LoVo (cell line): ENCODE data around the gene ARMH1.

Experiments used
- DNase-seq: peaks from one replicate; pipeline ENCODE4 v3.0.0-alpha.2; 2016; ENCODE audit warnings: low spot score

Gene ARMH1

DNA sequence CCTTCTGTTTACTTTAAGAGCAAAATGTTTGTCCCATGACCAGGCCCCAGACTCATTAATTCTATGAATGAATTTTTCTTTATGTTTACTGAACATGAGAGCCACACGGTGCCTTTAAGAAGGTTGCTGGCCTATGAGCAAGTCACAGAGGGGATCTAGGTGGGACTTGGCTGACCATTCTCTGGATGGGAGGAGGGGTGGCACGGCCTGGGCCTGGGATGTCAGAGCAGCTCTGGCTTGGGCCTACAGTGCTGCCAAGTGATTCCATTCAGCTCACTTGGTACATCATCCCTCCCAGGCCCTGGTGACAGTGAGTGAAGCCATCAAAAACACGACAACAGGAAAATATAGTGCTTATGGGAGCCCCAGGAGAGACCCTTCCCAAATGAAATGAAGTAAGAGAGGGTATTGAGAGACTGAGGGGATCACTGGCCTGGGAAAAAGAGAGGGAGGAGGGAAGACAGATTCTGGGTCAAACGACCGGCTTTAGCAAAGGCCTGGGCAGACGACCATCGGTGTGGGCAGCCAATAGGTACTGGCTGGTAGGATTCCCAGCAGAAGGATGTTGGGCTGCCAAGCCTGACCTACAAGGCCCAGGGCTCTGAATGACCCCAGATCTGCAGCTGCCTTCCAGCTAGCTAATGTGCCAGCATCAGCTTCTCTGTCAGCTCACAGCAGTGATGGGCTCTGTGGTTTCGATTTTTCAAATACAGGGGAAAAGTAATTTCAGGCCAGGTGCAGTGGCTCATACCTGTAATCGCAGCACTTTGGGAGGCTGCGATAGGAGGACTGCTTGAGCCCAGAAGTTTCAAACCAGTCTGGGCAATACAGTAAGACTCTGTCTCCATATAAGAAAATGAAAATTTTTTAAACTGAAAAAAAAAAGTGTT, 3.5 kb upstream of the ARMH1 start:
- DNase-seq = no peak

DNA sequence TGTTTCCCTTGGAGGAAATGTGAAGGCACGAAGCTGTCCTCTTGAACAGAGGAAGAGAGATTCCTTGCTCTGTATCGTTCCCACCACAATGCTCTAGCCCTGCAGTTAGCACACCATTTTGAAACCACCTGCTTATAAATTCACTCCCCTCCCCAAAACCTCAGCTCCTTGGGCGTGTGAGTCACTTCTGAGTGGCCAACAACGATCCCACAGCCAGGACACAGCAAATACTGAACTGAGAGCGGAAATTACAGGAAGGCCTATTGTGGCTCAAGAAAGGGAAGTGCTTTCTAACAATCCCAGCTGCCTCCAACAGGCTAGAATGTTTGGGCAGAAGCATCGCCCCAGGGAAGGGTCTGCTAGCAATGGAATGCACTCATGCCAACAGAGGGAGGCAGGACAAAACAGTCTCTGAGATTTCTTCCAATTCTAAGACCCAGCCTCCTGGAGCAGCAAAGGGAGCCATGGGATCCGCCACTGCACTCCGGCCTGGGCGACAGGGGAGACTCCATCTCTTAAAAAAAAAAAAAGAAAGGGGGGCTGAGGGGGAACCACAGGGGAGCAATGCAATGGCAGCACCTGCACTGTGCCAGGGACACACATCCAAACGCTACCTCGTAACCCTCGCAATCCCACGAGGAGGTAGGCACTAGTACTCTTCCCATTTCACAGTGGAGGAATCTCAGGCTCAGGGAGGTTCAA, 2.1 kb upstream of the ARMH1 start:
- DNase-seq = no peak

DNA sequence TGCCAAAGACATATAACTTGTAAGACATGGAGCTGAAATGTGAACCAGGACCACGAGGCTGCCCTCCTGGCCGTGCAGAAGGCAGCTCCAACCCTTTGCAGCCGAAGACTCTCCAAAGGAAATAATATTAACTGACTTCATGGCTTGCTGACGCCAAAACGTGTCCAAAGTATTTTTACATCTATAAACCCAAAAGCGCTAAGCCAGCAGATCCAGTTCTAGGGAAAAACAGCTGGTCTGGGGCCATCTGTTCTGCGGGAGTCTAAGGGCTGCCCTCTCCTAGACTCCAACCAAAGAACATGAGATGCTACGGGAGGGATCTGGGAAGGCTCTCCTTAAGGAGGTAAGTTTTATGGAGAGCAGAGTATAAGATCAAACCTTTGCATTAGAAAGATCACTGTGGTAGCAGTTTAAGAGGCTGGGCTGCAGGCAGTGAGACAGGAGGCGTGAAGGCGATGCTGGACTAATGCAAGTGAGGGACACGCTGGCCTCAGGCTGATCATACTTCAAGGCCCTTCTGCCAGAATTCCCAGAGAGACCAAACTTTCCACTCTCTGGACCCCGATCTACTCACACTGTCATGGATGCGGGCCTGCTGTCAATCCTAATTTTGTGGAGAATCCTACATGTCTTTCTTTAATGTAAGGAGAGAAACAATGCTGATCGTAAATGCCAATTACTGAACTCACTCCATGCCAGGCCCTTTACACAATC, 1.4 kb upstream of the ARMH1 start:
- no peak for DNase-seq

DNA sequence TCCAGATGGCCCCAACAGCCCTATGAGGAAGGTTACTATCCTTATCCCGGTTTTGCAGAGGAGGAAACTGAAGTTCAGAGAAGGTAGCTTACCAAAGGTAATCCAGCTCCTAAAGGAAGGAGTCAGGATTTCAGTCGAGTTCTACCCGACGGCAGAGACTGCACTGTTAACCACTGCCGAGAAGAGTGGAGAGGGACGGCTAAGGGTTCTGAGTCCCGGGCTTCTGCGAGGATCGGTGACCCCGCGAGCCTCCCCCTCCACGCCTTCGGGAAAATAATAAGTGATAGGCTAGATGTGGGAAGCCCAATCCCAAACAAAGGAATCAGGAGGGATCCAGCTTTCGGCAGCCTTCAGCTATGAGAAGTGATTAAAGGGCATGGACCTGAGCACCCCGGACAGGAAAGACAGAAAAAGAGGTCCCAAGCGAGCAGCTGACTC, 820 bp upstream of the ARMH1 start:
- no peak for DNase-seq

DNA sequence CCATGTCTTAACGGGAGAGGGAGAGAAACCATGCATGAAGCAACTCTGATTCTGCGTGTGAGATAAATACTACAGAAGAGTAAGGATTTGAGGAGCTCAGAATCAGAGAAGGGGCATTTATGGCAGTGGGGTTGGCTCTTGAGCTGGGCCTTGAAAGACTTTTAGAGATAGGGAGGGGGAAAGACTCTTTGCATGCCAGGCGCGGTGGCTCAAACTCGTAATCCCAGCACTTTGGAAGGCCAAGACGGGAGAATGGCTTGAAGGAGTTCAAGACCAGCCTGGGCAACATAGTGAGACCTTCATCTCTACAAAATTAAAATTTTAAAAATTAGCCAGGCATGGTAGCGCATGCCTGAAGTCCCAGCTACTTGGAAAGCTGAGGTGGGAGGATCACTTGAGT, 672 bp downstream of the ARMH1 start:
- no peak for DNase-seq

DNA sequence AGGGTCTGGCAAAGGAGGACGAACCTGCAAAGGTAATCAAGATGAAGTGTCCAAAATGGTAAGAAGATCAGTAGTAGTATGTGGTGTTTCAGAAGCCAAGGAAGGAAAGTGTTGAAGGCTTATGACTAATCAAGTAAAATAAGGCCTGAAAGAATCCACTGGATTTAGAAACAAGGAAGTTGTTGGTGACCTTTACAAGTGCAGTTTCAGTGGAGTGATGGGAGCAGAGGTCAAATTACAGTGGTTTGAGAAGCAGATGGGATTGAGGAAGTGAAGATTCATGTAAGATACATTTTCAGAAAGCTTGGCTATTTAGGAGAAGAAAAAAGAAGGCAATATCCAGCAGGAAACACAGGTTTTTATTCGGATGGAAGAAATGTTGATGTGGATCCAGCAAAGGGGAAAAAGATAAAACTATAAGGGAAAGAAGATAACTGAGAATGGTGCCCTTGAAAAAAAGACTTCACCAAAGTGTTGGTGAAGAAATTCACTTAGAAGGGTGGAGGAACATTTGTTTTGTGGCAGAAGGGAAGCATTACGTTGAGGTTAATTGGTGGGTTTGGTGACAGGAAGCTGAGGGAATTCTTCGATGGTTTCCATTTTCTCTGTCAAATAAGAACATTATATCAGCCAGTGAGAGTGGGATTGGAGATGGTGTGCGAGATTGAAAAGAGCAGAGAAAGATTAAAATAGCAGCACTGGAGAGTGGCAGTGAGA, 2.1 kb downstream of the ARMH1 start:
- peak; percentile 56 for DNase-seq

DNA sequence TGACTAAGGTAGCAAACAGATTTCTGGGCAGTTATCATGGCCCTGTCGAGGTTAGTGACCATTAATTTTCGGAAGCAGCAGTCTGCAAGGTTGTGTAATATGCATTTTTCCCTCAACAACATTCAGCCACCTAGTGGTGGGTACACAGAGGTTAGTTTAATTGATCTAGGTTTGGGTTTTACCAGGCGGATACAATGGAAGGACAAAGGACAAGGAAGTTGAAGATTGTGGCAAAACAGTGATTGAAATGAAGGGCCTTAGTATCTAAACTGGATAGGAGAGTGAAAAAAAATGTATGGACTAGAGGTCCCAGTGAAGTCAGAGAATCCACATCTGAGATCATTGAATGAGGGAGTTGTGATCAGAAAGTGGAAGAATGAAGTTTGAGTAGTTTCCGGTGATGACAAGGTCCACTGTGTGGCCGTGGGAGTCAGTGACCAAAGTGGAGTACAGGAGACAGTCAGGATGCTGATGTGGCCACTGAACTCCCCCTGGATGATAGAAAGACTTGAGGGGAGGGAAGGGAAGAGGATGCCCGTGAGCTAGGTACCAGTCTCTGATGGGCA, 2.8 kb downstream of the ARMH1 start:
- no peak for DNase-seq

DNA sequence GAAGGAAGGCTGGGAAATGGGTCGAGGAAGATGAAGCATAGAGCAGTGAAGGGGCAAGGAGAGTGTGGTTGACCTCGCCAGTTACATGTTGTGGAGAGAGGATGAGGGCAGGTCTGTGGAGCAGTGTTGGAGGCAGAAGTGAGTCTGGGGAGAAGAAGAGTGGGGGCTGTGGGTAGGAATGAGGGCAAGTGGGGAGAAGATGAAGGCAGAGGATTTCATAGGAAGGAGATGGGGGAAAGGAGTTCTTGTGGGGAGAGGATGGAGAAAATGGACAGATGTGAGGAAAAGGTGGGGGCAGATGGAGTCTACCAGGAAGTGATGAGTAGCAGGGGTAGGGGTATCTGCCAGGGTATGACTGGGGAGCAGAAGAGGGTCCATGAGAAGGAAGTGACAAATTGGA, 3.6 kb downstream of the ARMH1 start:
- no peak for DNase-seq

DNA sequence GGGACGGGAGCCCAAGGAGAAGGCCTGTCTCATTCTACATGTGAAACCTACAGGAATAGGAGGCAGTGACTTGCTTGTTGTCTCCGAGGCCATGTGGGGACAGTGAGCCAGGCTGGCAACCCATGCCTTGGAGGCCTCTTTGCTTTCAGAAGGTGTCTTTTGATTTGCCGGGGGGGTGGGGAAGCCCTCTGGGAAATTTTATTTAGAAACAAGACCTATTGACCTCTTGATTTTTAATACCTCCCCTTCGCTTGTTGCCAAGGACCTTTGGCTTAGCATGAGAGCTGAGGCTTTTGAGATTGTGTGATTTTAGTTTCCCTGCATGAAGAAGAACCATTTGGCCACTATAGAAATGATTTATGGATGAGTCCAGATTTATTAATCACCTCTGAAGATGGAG, 4.1 kb downstream of the ARMH1 start:
- DNase-seq = no peak

DNA sequence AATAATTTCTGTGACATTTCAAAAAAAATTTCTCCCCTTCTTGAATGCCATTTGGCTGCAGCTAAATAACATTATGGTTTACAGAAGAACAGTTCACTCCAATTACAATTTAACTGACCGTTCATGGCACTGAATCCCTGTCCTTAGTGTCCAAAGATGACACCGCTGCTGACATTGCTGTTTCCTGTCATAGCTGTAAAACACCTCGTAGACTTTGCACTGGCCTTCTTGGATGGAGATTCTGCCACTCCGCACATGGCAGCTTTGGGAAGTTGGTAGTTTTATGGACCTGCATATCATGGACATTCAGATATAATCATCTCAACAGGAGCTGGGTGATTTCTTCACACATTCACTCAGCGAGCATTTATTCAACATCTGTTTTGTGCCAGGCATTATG, 5.0 kb downstream of the ARMH1 start:
- no peak for DNase-seq

DNA sequence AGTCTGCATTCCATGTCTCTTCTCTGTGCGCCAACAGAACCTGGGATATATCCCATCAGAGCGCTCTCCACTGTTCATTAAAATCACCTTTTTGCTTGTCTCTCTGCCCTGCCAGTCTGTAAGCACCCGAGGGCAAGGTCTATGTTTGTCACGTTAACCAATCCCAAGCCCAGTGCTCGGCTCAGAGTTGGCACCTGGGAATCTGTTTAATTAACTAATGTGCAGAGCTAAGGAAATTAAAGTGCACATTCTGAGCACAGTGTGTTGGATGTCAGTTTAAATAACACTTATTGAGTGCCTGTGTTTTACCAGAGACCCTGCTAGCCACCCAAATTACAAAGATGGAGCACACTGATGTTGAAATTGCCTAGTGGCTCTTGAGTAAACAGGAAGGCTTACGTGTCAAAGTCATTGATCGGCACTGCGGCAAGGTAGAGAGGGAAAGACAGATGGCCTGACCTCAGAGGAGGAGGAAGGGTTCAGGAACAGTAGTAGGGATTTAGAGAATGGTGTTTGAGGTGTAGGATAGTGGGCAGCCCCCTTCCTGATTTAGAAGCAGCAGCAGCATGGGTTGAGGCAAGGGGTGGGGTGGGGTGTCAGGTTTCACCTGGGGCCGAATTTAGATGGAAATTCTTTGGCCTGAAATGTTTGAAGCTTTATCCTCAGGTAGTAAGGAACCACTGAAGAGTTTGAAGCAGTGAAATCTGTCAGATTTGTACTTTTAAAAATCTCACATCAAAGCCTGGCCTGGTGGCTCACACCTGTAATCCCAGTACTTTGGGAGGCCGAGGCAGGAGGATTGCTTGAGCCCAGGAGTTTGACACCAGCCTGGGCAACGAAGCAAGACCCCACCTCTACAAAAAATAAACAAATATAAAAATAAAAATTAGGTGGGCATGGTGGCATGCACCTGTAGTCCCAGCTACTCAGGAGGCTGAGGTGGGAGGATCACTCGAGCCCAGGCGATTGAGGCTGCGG, 7.7 kb downstream of the ARMH1 start:
- no peak for DNase-seq

DNA sequence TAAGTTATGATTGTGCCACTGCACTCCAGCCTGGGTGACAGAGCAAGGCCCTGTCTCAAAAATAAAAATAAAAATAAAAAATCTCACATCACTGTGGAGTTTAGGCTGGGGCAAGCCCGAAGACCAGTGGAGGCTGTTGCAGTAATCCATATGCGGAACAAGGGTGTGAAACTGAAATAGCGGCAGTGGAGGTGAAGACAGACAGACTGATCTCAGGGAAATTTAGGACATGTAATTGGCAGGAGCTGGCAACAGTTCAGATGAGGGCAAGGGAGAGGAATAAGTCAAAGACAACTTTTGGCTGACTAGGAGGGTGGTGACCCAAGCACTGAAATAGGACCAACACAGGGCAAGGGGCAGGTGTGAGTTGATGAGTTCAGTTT, 8.4 kb downstream of the ARMH1 start:
- no peak for DNase-seq

DNA sequence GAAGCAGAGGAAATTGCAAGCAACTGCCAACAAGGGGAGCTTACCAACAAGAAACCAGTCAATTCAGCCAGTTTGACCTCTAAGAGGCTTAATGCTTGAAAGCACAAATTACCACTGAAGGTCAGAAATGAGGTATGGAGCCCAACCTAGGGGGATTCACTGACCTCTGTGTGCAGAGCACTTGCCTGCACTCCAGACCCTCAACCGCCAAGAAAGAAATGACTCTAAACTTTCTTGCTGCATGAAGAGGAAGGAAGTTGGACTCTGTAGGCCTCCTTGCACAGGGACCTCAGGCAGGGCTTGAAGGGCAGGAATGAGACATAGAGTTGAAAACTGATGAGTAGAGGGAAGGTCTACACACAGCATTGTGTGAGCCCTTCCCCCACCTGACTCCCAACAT, 10.0 kb downstream of the ARMH1 start:
- DNase-seq = no peak

DNA sequence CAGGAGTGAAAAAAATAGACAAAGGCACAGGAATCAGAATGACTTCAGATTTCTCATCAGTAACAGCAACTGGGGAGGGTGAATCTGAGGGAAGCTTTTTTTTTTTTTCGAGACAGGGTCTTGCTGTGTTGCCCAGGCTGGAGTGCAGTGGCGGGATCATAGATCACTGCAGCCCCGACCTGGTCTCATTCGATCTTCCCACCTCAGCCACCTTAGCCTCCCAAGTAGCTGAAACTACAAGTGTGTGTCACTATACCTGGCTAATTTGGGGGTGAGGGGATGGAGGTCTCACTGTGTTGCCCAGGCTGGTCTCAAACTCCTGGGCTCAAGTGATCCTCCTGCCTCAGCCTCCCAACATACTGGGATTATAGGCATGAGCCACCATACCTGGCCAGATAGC, 10.7 kb downstream of the ARMH1 start:
- DNase-seq = no peak

DNA sequence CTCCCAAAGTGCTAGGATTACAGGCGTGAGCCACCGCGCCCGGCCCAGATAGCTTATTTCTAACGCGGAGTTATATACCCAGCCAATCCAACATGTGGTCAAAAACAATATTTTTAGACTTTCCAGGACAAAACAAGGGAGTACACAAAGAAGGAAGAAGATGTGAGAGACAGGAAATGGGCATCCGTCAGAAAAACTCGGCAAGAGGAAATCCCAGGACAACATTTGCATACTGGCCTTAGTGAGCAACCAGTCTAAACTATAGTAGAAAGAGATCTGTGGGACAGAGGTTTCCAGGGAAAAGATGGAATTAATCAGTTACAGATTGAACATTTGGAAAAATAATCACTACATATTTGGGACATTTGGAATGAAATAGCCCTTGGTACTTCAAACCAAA, 11.4 kb downstream of the ARMH1 start:
- DNase-seq = no peak

DNA sequence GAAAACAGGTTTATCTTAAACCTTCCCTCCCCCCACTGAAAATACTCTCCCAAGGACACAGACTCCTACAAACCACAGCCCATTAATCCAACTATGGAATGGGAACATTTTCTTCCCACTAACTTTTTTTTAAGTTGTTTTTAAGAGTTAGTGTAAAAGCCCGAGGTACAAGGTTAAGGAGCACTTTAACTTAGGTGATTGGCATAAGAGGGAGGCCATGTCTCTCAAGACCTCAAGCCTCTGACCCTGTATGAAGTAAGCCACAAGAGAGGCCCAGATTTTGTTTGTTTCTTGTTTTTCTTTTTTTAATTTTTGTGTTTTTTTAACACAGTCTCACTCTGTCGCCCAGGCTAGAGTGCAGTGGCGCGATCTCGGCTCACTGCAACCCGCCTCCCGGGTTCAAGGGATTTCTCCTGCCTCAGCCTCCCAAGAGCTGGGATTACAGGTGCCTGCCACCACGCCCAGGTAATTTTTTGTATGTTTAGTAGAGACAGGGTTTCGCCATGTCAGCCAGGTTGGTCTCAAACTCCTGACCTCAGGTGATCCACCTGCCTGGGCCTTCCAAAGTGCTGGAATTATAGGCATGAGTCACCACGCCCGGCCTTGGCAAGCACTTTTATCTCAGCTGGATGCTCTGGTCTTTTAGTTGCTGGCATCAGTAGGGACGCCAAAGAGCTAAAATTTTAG, 14.4 kb downstream of the ARMH1 start:
- peak; percentile 57 for DNase-seq

DNA sequence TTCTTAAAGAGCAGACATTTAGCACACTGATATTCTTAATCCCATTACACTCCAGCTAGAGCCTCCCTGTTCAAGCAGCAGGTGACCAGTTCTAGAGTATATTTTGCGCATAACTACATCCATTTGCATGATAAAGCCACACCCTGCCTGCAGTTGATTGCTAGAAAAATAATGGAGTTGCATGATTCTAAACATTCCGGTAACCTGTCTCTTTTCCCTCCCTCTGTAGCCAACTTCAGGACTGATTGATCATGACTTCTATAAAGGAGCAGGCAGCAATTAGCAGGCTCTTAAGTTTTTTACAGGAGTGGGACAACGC, 14.9 kb downstream of the ARMH1 start:
- no peak for DNase-seq

DNA sequence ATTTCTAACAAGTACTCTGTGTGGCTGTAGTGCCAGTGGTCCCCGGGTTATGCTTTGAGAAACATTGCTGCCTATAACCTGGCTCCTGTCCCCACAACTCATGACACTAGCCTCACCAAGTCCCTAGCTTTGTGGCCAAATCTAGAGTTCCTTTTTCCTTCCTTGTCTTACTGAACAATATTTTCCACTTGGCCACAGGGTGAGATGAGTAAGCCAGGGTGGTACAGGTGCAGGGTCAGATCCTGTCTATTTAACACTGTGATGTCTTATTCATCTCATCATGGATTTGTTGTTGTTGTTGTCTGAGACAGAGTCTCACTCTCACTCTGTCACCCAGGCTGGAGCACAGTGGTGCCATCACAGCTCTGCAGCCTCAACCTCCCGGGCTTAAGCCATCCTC, 18.6 kb downstream of the ARMH1 start:
- DNase-seq = no peak

DNA sequence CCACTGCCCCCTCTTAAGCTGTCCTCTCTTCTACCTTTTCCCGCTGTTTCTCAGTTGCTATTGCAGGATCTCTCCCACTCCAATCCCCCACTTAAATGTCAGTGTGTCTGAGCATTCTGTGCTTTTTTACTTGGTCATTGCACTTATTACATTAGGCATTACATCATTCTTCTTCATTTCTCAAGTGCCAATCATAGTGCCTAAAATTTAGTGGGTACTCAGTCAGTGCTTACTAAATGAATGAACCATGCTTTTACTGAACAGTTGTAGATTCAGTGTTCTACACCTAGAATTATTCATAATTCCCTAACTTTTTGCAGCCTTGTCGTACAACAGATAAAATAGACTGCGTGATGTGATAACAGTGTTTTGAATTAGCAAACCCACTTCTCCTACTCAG, 19.4 kb downstream of the ARMH1 start:
- DNase-seq = no peak

DNA sequence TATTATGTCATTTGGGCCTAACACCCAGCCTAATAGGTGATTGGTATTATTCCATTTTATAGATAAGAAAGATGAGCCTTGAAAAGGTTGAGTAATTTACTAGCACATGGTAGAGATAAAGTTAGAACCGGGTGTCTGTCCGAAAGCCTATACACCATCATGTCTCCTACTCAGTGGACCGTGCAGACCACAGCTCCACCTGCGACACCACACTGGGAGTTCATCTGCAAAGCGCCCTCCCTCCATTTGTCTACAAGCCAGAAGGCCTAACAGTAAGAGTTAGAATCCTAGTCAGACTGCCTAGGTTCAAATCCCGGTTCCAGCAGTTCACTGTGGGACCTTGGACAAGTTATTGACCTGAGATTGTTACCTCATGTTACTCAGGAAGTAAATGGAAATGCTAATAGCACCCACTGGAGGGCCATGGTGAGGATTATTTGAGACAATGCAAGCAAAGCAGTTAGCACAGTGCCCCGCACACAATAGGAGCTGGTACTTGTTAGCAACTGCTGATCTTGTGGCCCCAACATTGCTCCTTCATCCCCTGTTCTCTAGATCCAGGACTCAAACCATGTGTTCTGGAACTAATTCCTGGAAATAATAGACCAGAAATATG, 20.5 kb downstream of the ARMH1 start:
- no peak for DNase-seq
